Liver (tissue), 9 donors: ENCODE results near the gene TMEM236. TPM values are rescaled to one million over a fixed set of nuclear protein-coding genes. Genes with fewer than 3 reads are reported as not detected.

Source experiments
- DNase-seq: peaks from one replicate; pipeline ENCODE4 v3.0.0-alpha.2; 2017; ENCODE audit warnings: low spot score
- H3K27ac ChIP-seq, 2 donors: one replicate each; pipeline ENCODE4 v1.7.0; 2013; ENCODE audit warnings: inconsistent platforms in 2 of 2, low read length in 2 of 2, control low read depth in 1 of 2, low read depth in 1 of 2, mild to moderate bottlenecking in 1 of 2
- H3K27me3 ChIP-seq, 4 donors: one replicate each; pipeline versions ENCODE4 v1.6.1 to v1.7.0; 2013; ENCODE audit warnings: low read length in 3 of 4, inconsistent platforms in 1 of 4, mild to moderate bottlenecking in 1 of 4, moderate library complexity in 1 of 4; ENCODE audit not compliant: control insufficient read depth in 4 of 4, insufficient read depth in 4 of 4
- H3K36me3 ChIP-seq, 4 donors: one replicate each; pipeline versions ENCODE4 v1.6.1 to v1.7.0; 2013; ENCODE audit warnings: low read length in 3 of 4, mild to moderate bottlenecking in 3 of 4, low read depth in 1 of 4, moderate library complexity in 1 of 4; ENCODE audit not compliant: control insufficient read depth in 4 of 4, insufficient read depth in 3 of 4
- H3K4me1 ChIP-seq, 4 donors: one replicate each; pipeline versions ENCODE4 v1.6.1 to v1.7.0; 2013; ENCODE audit warnings: low read length in 3 of 4, mild to moderate bottlenecking in 3 of 4, moderate library complexity in 1 of 4; ENCODE audit not compliant: control insufficient read depth in 4 of 4, insufficient read depth in 4 of 4
- H3K4me3 ChIP-seq, 3 donors: one replicate each; pipeline versions ENCODE4 v1.6.1 to v1.7.0; 2013; ENCODE audit warnings: low read length in 3 of 3, control low read depth in 1 of 3, low read depth in 1 of 3, mild to moderate bottlenecking in 1 of 3
- H3K9ac ChIP-seq, 2 donors: one replicate each; pipeline ENCODE4 v1.7.0; 2013; ENCODE audit warnings: low read length in 2 of 2, mild to moderate bottlenecking in 2 of 2, moderate library complexity in 2 of 2, control low read depth in 1 of 2, low read depth in 1 of 2
- H3K9me3 ChIP-seq, 4 donors: one replicate each; pipeline versions ENCODE4 v1.6.1 to v1.7.0; 2013; ENCODE audit warnings: low read length in 3 of 4; ENCODE audit not compliant: control insufficient read depth in 4 of 4
- ATF3 ChIP-seq: IDR thresholded peaks from 2 replicates; pipeline ENCODE4 v1.6.1; 2016; ENCODE audit warnings: antibody characterized with exemption
- EGR1 ChIP-seq, 2 donors: IDR thresholded peaks; 2 replicates each; pipeline ENCODE4 v1.6.1; 2016 to 2018; ENCODE audit warnings: antibody characterized with exemption in 2 of 2, low read depth in 2 of 2
- FOXA1 ChIP-seq: IDR thresholded peaks from 2 replicates; pipeline ENCODE4 v1.6.1; 2016; ENCODE audit warnings: antibody characterized with exemption
- FOXA2 ChIP-seq: IDR thresholded peaks from 2 replicates; pipeline ENCODE4 v1.6.1; 2016; ENCODE audit warnings: antibody characterized with exemption
- GABPA ChIP-seq, 2 donors: IDR thresholded peaks in 1 of 2; conservative IDR thresholded peaks in 1 of 2; 2 replicates each; pipeline ENCODE4 v1.6.1; 2016; ENCODE audit warnings: antibody characterized with exemption in 2 of 2, mild to moderate bottlenecking in 1 of 2, moderate library complexity in 1 of 2
- HNF4A ChIP-seq, 2 donors: conservative IDR thresholded peaks; 2 replicates each; pipeline ENCODE4 v1.6.1; 2016; ENCODE audit warnings: antibody characterized with exemption in 2 of 2, mild to moderate bottlenecking in 2 of 2
- HNF4G ChIP-seq: IDR thresholded peaks from 2 replicates; pipeline ENCODE4 v1.6.1; 2016; ENCODE audit warnings: antibody characterized with exemption
- JUND ChIP-seq, 2 donors: IDR thresholded peaks; 2 replicates each; pipeline ENCODE4 v1.6.1; 2016; ENCODE audit warnings: antibody characterized with exemption in 2 of 2
- NR2F2 ChIP-seq: IDR thresholded peaks from 2 replicates; pipeline ENCODE4 v1.6.1; 2016; ENCODE audit warnings: antibody characterized with exemption
- RAD21 ChIP-seq, 2 donors: IDR thresholded peaks; 2 replicates each; pipeline ENCODE4 v1.6.1; 2016; ENCODE audit warnings: antibody characterized with exemption in 2 of 2, mild to moderate bottlenecking in 2 of 2
- RXRA ChIP-seq, 2 donors: IDR thresholded peaks; 2 replicates each; pipeline ENCODE4 v1.6.1; 2017 to 2018; ENCODE audit warnings: antibody characterized with exemption in 2 of 2, mild to moderate bottlenecking in 1 of 2
- SP1 ChIP-seq: IDR thresholded peaks from 2 replicates; pipeline ENCODE4 v1.6.1; 2018; ENCODE audit warnings: antibody characterized with exemption, mild to moderate bottlenecking
- TAF1 ChIP-seq: conservative IDR thresholded peaks from 2 replicates; pipeline ENCODE4 v1.6.1; 2016; ENCODE audit warnings: antibody characterized with exemption, mild to moderate bottlenecking
- YY1 ChIP-seq: IDR thresholded peaks from 2 replicates; pipeline ENCODE4 v1.6.1; 2016; ENCODE audit warnings: antibody characterized with exemption, mild to moderate bottlenecking
- ZBTB33 ChIP-seq: IDR thresholded peaks from 2 replicates; pipeline ENCODE4 v1.6.1; 2016; ENCODE audit warnings: antibody characterized with exemption
- WGBS: extraction: QIAGEN DNeasy Blood & Tissue Kit; methylation state at CpG from one replicate; pipeline ENCODE4 v1.1.7; 2013; 5-methylcytosine and 5-hydroxymethylcytosine counted together
- polyA plus RNA-seq, 2 donors: library from polyadenylated mRNA; stranded (reverse) in 1 of 2; unstranded in 1 of 2; fragments of 200-250 nt in 1 of 2; fragments of >200 nt in 1 of 2; fragmentation: Nextera tagmentation in 1 of 2; extraction: Ambion mirVana in 1 of 2; gene quantifications; one replicate each; pipeline versions ENCODE4 v1.2.1 to v1.2.3, GENCODE V29; 2013 to 2015
- total RNA-seq, 2 donors: library from RNA; depleted of rRNA; stranded (reverse); fragments of >200 nt; gene quantifications; one replicate each; pipeline ENCODE4 v1.2.3, GENCODE V29; 2014
- TF ChIP-seq, protein P1 (sequence below): IDR thresholded peaks from 2 replicates; pipeline ENCODE4 v1.6.1; 2016; ENCODE audit warnings: antibody characterized with exemption
- TF ChIP-seq, protein P2 (sequence below): IDR thresholded peaks from 2 replicates; pipeline ENCODE4 v1.6.1; 2016; ENCODE audit warnings: antibody characterized with exemption, mild to moderate bottlenecking
- TF ChIP-seq, protein P3 (sequence below): fragments of 150-350 bp; IDR thresholded peaks from 2 replicates; pipeline ENCODE4 v1.5.1; 2017; ENCODE audit warnings: improper control_type of control experiment, low read depth, low read length; ENCODE audit not compliant: missing input control
- donor health status: healthy.
- donor health status: healthy.
- donor health status: healthy.
- donor health status: healthy.
- donor health status: healthy.

TMEM236 gene
- total and polyA plus RNA-seq, 4 donors = 0.07 to 0.28 (median 0.12) TPM

GRCh38 chr10:17764142-17764541, 12.1 kb downstream of the TMEM236 start:
- H3K4me1 ChIP-seq = peaks cover 0 to 2% (median 0%) of the 10 kb centered on the region in 4 donors
- H3K4me3 ChIP-seq = no peak overlapping the region
- no peaks in the 10 kb centered on the region for H3K27me3 ChIP-seq
- no peak overlapping the region for H3K9ac ChIP-seq
- DNase-seq = no peak
- H3K27ac ChIP-seq = no peak overlapping the region
- no peaks in the 10 kb centered on the region for H3K9me3 ChIP-seq
- TF ChIP-seq ZBTB33 (no peak), HNF4G (no peak), RAD21 (IDR thresholded peaks at IDR 0.05) (no peak), NR2F2 (no peak), SP1 (no peak), RXRA (IDR thresholded peaks at IDR 0.05) (no peak), YY1 (no peak), GABPA (IDR thresholded peaks at IDR 0.05 in 1 of 2, conservative IDR thresholded peaks at IDR 0.05 in 1 of 2) (no peak), FOXA1 (no peak), ATF3 (no peak), EGR1 (IDR thresholded peaks at IDR 0.05; ENCODE audit: low read depth in 2 of 2) (no peak), JUND (IDR thresholded peaks at IDR 0.05) (no peak), FOXA2 (no peak), HNF4A (conservative IDR thresholded peaks at IDR 0.05) (no peak), TAF1 (no peak)
- TF ChIP-seq, protein P1, sequence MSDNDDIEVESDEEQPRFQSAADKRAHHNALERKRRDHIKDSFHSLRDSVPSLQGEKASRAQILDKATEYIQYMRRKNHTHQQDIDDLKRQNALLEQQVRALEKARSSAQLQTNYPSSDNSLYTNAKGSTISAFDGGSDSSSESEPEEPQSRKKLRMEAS = no peak
- TF ChIP-seq, protein P2, sequence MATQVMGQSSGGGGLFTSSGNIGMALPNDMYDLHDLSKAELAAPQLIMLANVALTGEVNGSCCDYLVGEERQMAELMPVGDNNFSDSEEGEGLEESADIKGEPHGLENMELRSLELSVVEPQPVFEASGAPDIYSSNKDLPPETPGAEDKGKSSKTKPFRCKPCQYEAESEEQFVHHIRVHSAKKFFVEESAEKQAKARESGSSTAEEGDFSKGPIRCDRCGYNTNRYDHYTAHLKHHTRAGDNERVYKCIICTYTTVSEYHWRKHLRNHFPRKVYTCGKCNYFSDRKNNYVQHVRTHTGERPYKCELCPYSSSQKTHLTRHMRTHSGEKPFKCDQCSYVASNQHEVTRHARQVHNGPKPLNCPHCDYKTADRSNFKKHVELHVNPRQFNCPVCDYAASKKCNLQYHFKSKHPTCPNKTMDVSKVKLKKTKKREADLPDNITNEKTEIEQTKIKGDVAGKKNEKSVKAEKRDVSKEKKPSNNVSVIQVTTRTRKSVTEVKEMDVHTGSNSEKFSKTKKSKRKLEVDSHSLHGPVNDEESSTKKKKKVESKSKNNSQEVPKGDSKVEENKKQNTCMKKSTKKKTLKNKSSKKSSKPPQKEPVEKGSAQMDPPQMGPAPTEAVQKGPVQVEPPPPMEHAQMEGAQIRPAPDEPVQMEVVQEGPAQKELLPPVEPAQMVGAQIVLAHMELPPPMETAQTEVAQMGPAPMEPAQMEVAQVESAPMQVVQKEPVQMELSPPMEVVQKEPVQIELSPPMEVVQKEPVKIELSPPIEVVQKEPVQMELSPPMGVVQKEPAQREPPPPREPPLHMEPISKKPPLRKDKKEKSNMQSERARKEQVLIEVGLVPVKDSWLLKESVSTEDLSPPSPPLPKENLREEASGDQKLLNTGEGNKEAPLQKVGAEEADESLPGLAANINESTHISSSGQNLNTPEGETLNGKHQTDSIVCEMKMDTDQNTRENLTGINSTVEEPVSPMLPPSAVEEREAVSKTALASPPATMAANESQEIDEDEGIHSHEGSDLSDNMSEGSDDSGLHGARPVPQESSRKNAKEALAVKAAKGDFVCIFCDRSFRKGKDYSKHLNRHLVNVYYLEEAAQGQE = no peak
- TF ChIP-seq, protein P3, sequence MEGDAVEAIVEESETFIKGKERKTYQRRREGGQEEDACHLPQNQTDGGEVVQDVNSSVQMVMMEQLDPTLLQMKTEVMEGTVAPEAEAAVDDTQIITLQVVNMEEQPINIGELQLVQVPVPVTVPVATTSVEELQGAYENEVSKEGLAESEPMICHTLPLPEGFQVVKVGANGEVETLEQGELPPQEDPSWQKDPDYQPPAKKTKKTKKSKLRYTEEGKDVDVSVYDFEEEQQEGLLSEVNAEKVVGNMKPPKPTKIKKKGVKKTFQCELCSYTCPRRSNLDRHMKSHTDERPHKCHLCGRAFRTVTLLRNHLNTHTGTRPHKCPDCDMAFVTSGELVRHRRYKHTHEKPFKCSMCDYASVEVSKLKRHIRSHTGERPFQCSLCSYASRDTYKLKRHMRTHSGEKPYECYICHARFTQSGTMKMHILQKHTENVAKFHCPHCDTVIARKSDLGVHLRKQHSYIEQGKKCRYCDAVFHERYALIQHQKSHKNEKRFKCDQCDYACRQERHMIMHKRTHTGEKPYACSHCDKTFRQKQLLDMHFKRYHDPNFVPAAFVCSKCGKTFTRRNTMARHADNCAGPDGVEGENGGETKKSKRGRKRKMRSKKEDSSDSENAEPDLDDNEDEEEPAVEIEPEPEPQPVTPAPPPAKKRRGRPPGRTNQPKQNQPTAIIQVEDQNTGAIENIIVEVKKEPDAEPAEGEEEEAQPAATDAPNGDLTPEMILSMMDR = no peak
- 74% methylated on average over 4 of the region's 4 CpGs for WGBS
- H3K36me3 ChIP-seq = no peaks in the 10 kb centered on the region
